A549 (cell line): Measurements from ENCODE around the gene PIPOX. TPM values are rescaled to one million over a fixed set of nuclear protein-coding genes. Genes with fewer than 3 reads are reported as not detected.

Source experiments
- ATAC-seq, 2 experiments: fragments of 200-7000 bp in 1 of 2; fragments of >200 bp in 1 of 2; cut with Nextera tagmentation in 1 of 2; cut with Tn5 transposase in 1 of 2; 3 replicates each; pipeline versions ENCODE4 v1.8.0 to v1.9.1; 2018 to 2020; ENCODE audit warnings: mild to moderate bottlenecking in 1 of 2, moderate library complexity in 1 of 2
- CTCF ChIA-PET: fragments of 300-600 bp; sonication (Branson Sonifier 250); formaldehyde crosslinking; extraction: SDS; loops from one replicate; lab custom pipeline; 2021; ENCODE audit warnings: antibody characterized with exemption, inconsistent platforms; lab: Yijun Ruan, JAX
- POLR2A ChIA-PET: fragments of 350-600 bp; formaldehyde crosslinking; extraction: SDS; loops from one replicate; lab custom pipeline; 2021; ENCODE audit warnings: antibody characterized with exemption, inconsistent platforms; lab: Yijun Ruan, JAX
- DNase-seq, 2 experiments: peaks; one replicate each; pipeline versions ENCODE4 v3.0.0 to v3.0.0-alpha.2; 2011 to 2016; ENCODE audit warnings: low read depth in 1 of 2, low spot score in 1 of 2
- FAIRE-seq: peaks from 2 replicates; lab custom pipeline; 2011; peaks lifted over from hg19 to GRCh38; lab: Jason Lieb, UNC
- H3K27ac ChIP-seq, 2 experiments: fragments of >200 bp; sonication (Bioruptor Twin); formaldehyde crosslinking; 3 replicates each; pipeline ENCODE4 v1.5.1; 2016 to 2017
- H3K4me1 ChIP-seq: fragments of >200 bp; sonication (Bioruptor Twin); formaldehyde crosslinking; 3 replicates; pipeline ENCODE4 v1.6.1; 2016
- H3K4me2 ChIP-seq: fragments of >200 bp; sonication (Bioruptor Twin); formaldehyde crosslinking; 3 replicates; pipeline ENCODE4 v1.6.1; 2016
- H3K4me3 ChIP-seq: fragments of >200 bp; sonication (Bioruptor Twin); formaldehyde crosslinking; 3 replicates; pipeline ENCODE4 v1.5.1; 2016
- H3K9me3 ChIP-seq: fragments of >200 bp; sonication (Bioruptor Twin); formaldehyde crosslinking; 3 replicates; pipeline ENCODE4 v1.6.1; 2016
- BHLHE40 ChIP-seq: IDR thresholded peaks from 2 replicates; pipeline ENCODE4 v1.6.1; 2012; ENCODE audit warnings: low read depth, low read length, inconsistent platforms
- CBX2 ChIP-seq: fragments of 200-600 bp; sonication (generic); IDR thresholded peaks from 2 replicates; pipeline ENCODE4 v1.6.1; 2016; ENCODE audit warnings: low read depth, mild to moderate bottlenecking, borderline replicate concordance
- CBX8 ChIP-seq: fragments of 200-600 bp; sonication (generic); IDR thresholded peaks from 2 replicates; pipeline ENCODE4 v1.6.1; 2016
- CHD2 ChIP-seq: fragments of 150-350 bp; IDR thresholded peaks from 2 replicates; pipeline ENCODE4 v1.6.1; 2014; ENCODE audit warnings: low read length; ENCODE audit not compliant: partially characterized antibody
- CHD4 ChIP-seq: fragments of 200-600 bp; sonication (generic); IDR thresholded peaks from 2 replicates; pipeline ENCODE4 v1.6.1; 2016; ENCODE audit warnings: antibody characterized with exemption, mild to moderate bottlenecking, borderline replicate concordance
- EHF ChIP-seq: fragments of 250-450 bp; sonication (Bioruptor Pico); IDR thresholded peaks from 2 replicates; pipeline ENCODE4 v1.5.0; 2020; ENCODE audit warnings: mild to moderate bottlenecking
- ESRRA ChIP-seq: fragments of 150-350 bp; IDR thresholded peaks from 2 replicates; pipeline ENCODE4 v1.6.1; 2014; ENCODE audit warnings: mild to moderate bottlenecking, low read length, borderline replicate concordance
- FOSB ChIP-seq: fragments of 250-450 bp; sonication (Bioruptor Pico); IDR thresholded peaks from 2 replicates; pipeline ENCODE4 v1.5.0; 2020; ENCODE audit warnings: mild to moderate bottlenecking, moderate library complexity
- GATA3 ChIP-seq: IDR thresholded peaks from 2 replicates; pipeline ENCODE4 v1.6.1; 2012; ENCODE audit warnings: borderline replicate concordance
- HOXA7 ChIP-seq: fragments of 250-450 bp; sonication (Bioruptor Pico); IDR thresholded peaks from 2 replicates; pipeline ENCODE4 v1.5.0; 2020; ENCODE audit warnings: mild to moderate bottlenecking, moderate library complexity
- HOXB13 ChIP-seq: fragments of 250-450 bp; sonication (Bioruptor Pico); IDR thresholded peaks from 2 replicates; pipeline ENCODE4 v1.5.0; 2020; ENCODE audit warnings: low read depth, mild to moderate bottlenecking, moderate library complexity
- HOXB5 ChIP-seq: fragments of 250-450 bp; sonication (Bioruptor Pico); IDR thresholded peaks from 2 replicates; pipeline ENCODE4 v1.5.0; 2020; ENCODE audit warnings: mild to moderate bottlenecking, moderate library complexity
- JUN ChIP-seq, 2 experiments: fragments of >200 bp; sonication (Bioruptor Twin); formaldehyde crosslinking; IDR thresholded peaks; 2 replicates in 1 of 2; 3 replicates in 1 of 2; pipeline ENCODE4 v1.6.1; 2016 to 2017
- NPAS2 ChIP-seq: fragments of 250-450 bp; sonication (Bioruptor Pico); IDR thresholded peaks from 2 replicates; pipeline ENCODE4 v1.8.0; 2022; ENCODE audit warnings: mild to moderate bottlenecking, moderate library complexity, borderline replicate concordance
- PHF8 ChIP-seq: fragments of 200-600 bp; sonication (generic); IDR thresholded peaks from 2 replicates; pipeline ENCODE4 v1.6.1; 2016; ENCODE audit warnings: low read depth, mild to moderate bottlenecking, antibody characterized with exemption, moderate library complexity, borderline replicate concordance
- RFX5 ChIP-seq: fragments of 450-650 bp; IDR thresholded peaks from 2 replicates; pipeline ENCODE4 v1.7.1; 2014; ENCODE audit warnings: antibody characterized with exemption, mild to moderate bottlenecking, moderate library complexity
- SMC3 ChIP-seq: fragments of >200 bp; sonication (Bioruptor Twin); formaldehyde crosslinking; IDR thresholded peaks from 3 replicates; pipeline ENCODE4 v1.6.1; 2018; ENCODE audit warnings: inconsistent platforms
- TP53 ChIP-seq: fragments of 250-450 bp; sonication (Bioruptor Pico); IDR thresholded peaks from 2 replicates; pipeline ENCODE4 v1.5.0; 2021; ENCODE audit warnings: mild to moderate bottlenecking, moderate library complexity
- ZC3H11A ChIP-seq: fragments of 450-650 bp; IDR thresholded peaks from 2 replicates; pipeline ENCODE4 v1.6.1; 2014; ENCODE audit warnings: antibody characterized with exemption, mild to moderate bottlenecking
- ZSCAN20 ChIP-seq: fragments of 250-450 bp; sonication (Bioruptor Pico); IDR thresholded peaks from 2 replicates; pipeline ENCODE4 v1.8.0; 2022; ENCODE audit warnings: mild to moderate bottlenecking, moderate library complexity
- WGBS: methylation state at CpG from one replicate; pipeline ENCODE4 v1.1.6; 2017; ENCODE audit errors: missing lambda C conversion rate; 5-methylcytosine and 5-hydroxymethylcytosine counted together
- polyA plus RNA-seq, 4 experiments: library from polyadenylated mRNA; depleted of rRNA in 3 of 4; stranded (reverse); fragments of >200 nt; fragmentation: RNase III in 1 of 4; extraction: RNeasy Plus Mini Kit Qiagen cat#74134 plus additional on column Dnase treatment in 1 of 4; gene quantifications; 2 replicates in 3 of 4; 3 replicates in 1 of 4; pipeline ENCODE4 v1.2.3, GENCODE V29; 2011 to 2017
- TF ChIP-seq, protein P1 (sequence below): fragments of 200-600 bp; sonication (generic); IDR thresholded peaks from 2 replicates; pipeline ENCODE4 v1.6.1; 2016; ENCODE audit warnings: antibody characterized with exemption, mild to moderate bottlenecking, moderate library complexity
- TF ChIP-seq, protein P2 (sequence below): fragments of >200 bp; sonication (Bioruptor Twin); formaldehyde crosslinking; IDR thresholded peaks from 3 replicates; pipeline ENCODE4 v1.5.1; 2016
- TF ChIP-seq, protein P3 (sequence below): IDR thresholded peaks from 2 replicates; pipeline ENCODE4 v1.6.1; 2012; ENCODE audit warnings: low read depth, borderline replicate concordance
- TF ChIP-seq, protein P4 (sequence below): fragments of 450-650 bp; IDR thresholded peaks from 2 replicates; pipeline ENCODE4 v1.6.1; 2014; ENCODE audit warnings: antibody characterized with exemption
- TF ChIP-seq, protein P5 (sequence below): fragments of 150-350 bp; IDR thresholded peaks from 2 replicates; pipeline ENCODE4 v1.6.1; 2014; ENCODE audit warnings: low read depth, mild to moderate bottlenecking, low read length
- TF ChIP-seq, protein P6 (sequence below): fragments of 250-450 bp; sonication (Bioruptor Pico); IDR thresholded peaks from 2 replicates; pipeline ENCODE4 v1.5.0; 2021; ENCODE audit warnings: mild to moderate bottlenecking, moderate library complexity, borderline replicate concordance

Gene PIPOX
- polyA plus RNA-seq, 2 of the 4 experiments (the other 2 are of a cell fraction): 0.39 to 0.94 TPM

DNA sequence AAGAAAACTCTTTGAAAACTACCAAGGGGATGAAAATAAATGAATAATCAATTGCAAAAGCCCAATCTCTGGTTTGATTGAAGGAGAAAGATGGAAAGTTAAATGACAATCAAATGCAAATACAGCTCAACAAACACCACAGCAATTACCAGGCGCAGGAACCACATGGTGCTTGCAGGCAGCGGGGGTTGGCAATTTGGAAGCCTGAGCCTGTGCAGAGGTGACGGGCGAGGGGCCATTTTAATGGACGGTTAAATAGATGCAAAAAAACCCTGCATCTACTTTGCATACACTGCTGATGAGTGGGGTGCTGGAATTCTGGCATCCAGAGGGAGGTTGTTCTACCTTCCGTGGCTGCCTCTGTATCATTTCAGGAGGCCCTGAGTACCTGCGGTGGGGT lies 32.4 kb upstream of the PIPOX start:
- FAIRE-seq: no peak
- no peaks in the 10 kb centered on the region for H3K9me3 ChIP-seq
- H3K27ac ChIP-seq: no peak overlapping the region
- WGBS: 55% methylated on average over 7 of the region's 7 CpGs
- DNase-seq: no peak
- TF ChIP-seq TP53 (CRISPR knock-in tag) (no peak), HOXB5 (no peak), CHD4 (no peak), PHF8 (no peak), CBX8 (no peak), CBX2 (no peak), CHD2 (no peak), FOSB (CRISPR knock-in tag) (no peak), GATA3 (no peak), HOXA7 (CRISPR knock-in tag) (no peak)
- TF ChIP-seq, protein P1, sequence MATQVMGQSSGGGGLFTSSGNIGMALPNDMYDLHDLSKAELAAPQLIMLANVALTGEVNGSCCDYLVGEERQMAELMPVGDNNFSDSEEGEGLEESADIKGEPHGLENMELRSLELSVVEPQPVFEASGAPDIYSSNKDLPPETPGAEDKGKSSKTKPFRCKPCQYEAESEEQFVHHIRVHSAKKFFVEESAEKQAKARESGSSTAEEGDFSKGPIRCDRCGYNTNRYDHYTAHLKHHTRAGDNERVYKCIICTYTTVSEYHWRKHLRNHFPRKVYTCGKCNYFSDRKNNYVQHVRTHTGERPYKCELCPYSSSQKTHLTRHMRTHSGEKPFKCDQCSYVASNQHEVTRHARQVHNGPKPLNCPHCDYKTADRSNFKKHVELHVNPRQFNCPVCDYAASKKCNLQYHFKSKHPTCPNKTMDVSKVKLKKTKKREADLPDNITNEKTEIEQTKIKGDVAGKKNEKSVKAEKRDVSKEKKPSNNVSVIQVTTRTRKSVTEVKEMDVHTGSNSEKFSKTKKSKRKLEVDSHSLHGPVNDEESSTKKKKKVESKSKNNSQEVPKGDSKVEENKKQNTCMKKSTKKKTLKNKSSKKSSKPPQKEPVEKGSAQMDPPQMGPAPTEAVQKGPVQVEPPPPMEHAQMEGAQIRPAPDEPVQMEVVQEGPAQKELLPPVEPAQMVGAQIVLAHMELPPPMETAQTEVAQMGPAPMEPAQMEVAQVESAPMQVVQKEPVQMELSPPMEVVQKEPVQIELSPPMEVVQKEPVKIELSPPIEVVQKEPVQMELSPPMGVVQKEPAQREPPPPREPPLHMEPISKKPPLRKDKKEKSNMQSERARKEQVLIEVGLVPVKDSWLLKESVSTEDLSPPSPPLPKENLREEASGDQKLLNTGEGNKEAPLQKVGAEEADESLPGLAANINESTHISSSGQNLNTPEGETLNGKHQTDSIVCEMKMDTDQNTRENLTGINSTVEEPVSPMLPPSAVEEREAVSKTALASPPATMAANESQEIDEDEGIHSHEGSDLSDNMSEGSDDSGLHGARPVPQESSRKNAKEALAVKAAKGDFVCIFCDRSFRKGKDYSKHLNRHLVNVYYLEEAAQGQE: no peak
- TF ChIP-seq, protein P2, sequence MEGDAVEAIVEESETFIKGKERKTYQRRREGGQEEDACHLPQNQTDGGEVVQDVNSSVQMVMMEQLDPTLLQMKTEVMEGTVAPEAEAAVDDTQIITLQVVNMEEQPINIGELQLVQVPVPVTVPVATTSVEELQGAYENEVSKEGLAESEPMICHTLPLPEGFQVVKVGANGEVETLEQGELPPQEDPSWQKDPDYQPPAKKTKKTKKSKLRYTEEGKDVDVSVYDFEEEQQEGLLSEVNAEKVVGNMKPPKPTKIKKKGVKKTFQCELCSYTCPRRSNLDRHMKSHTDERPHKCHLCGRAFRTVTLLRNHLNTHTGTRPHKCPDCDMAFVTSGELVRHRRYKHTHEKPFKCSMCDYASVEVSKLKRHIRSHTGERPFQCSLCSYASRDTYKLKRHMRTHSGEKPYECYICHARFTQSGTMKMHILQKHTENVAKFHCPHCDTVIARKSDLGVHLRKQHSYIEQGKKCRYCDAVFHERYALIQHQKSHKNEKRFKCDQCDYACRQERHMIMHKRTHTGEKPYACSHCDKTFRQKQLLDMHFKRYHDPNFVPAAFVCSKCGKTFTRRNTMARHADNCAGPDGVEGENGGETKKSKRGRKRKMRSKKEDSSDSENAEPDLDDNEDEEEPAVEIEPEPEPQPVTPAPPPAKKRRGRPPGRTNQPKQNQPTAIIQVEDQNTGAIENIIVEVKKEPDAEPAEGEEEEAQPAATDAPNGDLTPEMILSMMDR: no peak
- TF ChIP-seq, protein P3, sequence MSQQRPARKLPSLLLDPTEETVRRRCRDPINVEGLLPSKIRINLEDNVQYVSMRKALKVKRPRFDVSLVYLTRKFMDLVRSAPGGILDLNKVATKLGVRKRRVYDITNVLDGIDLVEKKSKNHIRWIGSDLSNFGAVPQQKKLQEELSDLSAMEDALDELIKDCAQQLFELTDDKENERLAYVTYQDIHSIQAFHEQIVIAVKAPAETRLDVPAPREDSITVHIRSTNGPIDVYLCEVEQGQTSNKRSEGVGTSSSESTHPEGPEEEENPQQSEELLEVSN: no peak
- ATAC-seq: no peak
- H3K4me1 ChIP-seq: peaks cover 26% of the 10 kb centered on the region
- no peak overlapping the region for H3K4me2 ChIP-seq
- POLR2A ChIA-PET: no interaction called here
- no peak overlapping the region for H3K4me3 ChIP-seq
- CTCF ChIA-PET: interaction anchor here (0.5 to 3.1 kb wide), 12 partner anchors 10 to 373 kb away, joined by 3 to 10 read pairs (median 4); no protein-coding TSS in a partner anchor

DNA sequence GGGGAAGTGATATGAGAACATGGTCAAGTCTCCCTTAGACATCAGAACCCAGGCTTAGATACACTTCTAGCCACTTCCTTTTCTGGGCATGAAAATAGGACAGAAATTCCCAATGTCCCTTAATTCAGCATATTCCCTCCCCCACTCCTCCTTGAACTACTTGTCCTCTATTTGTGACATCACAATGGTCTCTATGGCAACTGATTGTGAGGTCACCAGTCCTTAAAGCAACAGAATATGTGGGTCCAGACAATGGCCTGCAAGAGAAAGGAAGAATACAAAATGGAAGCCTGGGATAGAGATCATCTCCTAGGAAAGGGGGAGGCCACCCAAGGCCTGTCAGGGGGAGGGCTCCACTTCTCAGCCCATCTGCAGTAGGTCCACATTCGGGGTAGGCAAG lies 30.4 kb upstream of the PIPOX start:
- Histone ChIP-seq H3K4me1 (peaks cover 11% of the 10 kb centered on the region), H3K4me3 (no peak overlapping the region), H3K4me2 (no peak overlapping the region)
- CTCF ChIA-PET: interaction anchor here (1.0 kb wide), 1 partner anchor 47 kb away, joined by 4 read pairs; no protein-coding TSS in a partner anchor
- peak in 1 of 2 experiments; percentile 44 for DNase-seq
- WGBS: 23% methylated on average over 1 of the region's 1 CpG
- TF ChIP-seq ESRRA (no peak), ZSCAN20 (CRISPR knock-in tag) (no peak), EHF (CRISPR knock-in tag) (no peak), HOXA7 (CRISPR knock-in tag) (no peak), ZC3H11A (no peak), TP53 (CRISPR knock-in tag) (no peak), CHD4 (no peak), SMC3 (no peak), JUN (IDR thresholded peaks at IDR 0.05) (no peak), CBX8 (no peak), HOXB13 (no peak), RFX5 (no peak), BHLHE40 (no peak), GATA3 (no peak), NPAS2 (CRISPR knock-in tag) (no peak)
- TF ChIP-seq, protein P4, sequence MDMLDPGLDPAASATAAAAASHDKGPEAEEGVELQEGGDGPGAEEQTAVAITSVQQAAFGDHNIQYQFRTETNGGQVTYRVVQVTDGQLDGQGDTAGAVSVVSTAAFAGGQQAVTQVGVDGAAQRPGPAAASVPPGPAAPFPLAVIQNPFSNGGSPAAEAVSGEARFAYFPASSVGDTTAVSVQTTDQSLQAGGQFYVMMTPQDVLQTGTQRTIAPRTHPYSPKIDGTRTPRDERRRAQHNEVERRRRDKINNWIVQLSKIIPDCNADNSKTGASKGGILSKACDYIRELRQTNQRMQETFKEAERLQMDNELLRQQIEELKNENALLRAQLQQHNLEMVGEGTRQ: no peak
- TF ChIP-seq, protein P5, sequence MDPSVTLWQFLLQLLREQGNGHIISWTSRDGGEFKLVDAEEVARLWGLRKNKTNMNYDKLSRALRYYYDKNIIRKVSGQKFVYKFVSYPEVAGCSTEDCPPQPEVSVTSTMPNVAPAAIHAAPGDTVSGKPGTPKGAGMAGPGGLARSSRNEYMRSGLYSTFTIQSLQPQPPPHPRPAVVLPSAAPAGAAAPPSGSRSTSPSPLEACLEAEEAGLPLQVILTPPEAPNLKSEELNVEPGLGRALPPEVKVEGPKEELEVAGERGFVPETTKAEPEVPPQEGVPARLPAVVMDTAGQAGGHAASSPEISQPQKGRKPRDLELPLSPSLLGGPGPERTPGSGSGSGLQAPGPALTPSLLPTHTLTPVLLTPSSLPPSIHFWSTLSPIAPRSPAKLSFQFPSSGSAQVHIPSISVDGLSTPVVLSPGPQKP: no peak
- TF ChIP-seq, protein P6, sequence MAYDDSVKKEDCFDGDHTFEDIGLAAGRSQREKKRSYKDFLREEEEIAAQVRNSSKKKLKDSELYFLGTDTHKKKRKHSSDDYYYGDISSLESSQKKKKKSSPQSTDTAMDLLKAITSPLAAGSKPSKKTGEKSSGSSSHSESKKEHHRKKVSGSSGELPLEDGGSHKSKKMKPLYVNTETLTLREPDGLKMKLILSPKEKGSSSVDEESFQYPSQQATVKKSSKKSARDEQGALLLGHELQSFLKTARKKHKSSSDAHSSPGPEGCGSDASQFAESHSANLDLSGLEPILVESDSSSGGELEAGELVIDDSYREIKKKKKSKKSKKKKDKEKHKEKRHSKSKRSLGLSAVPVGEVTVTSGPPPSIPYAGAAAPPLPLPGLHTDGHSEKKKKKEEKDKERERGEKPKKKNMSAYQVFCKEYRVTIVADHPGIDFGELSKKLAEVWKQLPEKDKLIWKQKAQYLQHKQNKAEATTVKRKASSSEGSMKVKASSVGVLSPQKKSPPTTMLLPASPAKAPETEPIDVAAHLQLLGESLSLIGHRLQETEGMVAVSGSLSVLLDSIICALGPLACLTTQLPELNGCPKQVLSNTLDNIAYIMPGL (CRISPR knock-in tag): no peak
- TF ChIP-seq, all 56 proteins: peak for 0
- ATAC-seq (no peak), FAIRE-seq (no peak)
- H3K9me3 ChIP-seq: no peaks in the 10 kb centered on the region
- POLR2A ChIA-PET: no interaction called here
- no peak overlapping the region for H3K27ac ChIP-seq
